ENCODE results near the gene KRTAP4-8.
"Not testable (repeated sequence)": the region's sequence is repeated elsewhere in the genome, so short reads cannot be mapped to it uniquely, and the experiment has no call there.

KRTAP4-8 gene

GRCh38 chr17:41065016-41065689 is 32.8 kb downstream of the KRTAP4-8 start:
- DNase-seq (ENCODE audit: low spot score), result not testable (repeated sequence)

DNA sequence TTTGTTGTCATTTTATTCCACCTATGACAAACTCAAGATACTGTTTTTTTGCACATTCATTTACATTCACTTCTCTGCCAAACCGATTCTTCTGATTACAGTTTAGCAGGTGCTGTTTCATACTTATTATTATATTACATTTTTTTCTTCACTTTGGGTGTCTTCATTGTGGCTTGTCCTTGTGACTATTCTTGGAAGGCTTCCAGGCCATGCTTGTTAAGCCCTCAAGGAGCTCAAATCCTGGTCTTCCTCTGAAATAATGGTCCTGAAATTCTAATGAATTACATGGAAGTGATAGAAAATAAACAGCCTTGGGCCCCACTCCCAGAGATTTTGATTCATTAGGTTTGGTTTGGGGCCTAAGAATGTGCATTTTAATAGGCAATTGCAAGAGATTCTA is 33.6 kb downstream of the KRTAP4-8 start:
- DNase-seq (ENCODE audit: low spot score), result no peak

- DNase-seq (ENCODE audit: low spot score), result no peak
These were observed 34.5 kb downstream of the KRTAP4-8 start for GRCh38 chr17:41063449-41063848.

DNA sequence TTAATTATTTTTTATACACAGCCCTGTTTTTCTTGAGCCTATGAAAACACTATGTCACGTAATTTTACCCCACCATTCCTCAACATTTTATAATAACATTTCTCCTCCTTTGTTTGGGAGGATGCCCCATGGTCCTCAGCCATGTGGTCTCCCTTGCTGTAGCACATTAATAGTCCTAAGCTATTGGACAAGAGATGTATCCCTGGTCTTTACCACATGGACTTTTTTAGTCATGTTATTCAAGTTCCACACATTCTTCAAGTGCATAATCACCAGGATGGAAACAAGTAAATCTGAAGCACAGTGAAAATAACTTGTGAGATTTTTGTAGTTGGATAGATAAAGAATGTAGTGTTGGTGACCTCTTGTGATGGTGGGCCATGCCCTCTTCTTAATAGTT is 36.0 kb downstream of the KRTAP4-8 start:
- DNase-seq (ENCODE audit: low spot score), result no peak

DNA sequence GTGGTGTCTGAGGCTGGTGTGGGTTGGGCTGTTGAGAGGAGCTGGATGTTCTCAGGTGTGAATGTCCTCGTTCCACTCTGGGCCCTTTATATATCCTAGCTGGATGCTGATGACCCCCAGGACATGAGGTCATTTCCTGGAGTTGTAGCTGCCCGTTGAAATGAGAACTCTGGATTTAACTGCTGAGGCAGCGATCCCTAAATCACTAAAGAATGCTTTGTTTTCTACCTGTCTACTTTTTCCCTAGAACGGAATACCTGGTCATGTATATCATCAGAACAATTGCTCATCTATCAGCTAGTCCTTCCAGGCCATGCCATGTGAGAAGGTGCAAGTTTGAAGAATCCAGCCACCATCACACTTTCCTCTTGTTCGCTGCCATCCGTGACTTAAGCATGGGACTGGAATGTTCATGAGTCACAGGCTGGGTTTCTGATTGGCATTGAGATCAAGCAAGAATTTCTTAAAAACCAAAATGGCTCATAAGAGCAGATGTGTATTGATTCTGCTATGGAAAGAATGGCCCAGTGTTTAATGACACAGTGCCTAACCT is 37.8 kb downstream of the KRTAP4-8 start, which contains the start of gene KRTAP2-3:
Gene KRTAP2-3, minus strand, starts transcription at position 63 of the 553 bp plus-strand sequence. CDS start 64 bp downstream, outside the sequence.
- no peak for DNase-seq (ENCODE audit: low spot score)

DNA sequence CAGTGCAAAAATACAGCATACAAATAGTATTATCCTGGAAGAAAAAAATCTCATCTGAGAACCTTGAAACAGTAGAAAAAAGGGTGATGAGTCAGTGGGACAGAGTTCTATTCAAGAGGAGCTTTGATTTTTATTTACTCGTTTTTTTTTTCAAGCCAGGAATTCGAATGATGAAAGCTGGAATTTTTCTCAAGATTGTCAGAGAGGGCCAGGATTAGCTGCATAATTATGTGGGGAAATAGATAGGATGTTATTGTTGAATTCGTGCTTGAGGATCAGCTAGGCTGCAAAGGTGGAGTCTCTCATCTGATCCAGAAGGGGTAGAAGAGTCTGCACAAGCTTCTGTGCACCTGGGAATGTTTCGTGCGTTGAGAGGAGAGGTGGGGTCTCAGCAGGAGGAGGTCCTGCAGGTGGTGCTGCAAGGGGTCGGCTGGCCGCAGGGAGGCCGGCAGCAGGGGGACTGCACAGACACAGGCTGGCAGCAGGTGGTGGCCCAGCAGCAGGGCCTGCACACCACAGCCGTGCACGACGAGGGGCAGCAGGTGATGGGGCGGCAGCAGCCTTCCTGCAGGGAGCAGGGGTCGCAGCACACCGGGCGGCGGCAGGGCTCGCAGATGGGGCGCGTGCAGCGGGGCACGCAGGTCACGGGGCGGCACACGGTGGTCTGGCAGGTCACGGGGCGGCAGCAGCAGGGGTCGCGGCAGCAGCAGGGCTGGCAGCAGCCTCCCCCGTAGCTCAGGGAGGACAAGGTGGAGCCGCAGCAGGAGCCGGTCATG is 38.5 kb downstream of the KRTAP4-8 start:
- DNase-seq (ENCODE audit: low spot score), result not testable (repeated sequence)

DNA sequence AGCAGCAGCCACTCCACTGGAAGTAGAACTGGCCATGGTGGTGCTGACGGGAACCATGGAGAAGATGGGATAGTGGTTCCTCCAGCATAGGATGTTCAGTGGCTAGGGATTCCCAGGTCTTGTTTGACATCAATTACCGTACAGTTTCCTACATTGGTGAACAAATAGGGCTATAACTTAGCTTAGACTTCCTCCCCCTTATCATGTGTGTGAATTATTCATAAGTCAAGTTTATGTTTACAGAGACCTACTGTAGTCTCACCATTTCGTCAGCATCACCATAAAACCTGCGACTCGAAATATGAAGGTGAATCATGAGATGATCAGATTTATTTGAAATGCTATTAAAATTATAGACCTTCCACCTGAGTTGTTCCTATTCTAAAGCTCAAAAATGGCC is 39.2 kb downstream of the KRTAP4-8 start:
- DNase-seq (ENCODE audit: low spot score), result no peak

DNA sequence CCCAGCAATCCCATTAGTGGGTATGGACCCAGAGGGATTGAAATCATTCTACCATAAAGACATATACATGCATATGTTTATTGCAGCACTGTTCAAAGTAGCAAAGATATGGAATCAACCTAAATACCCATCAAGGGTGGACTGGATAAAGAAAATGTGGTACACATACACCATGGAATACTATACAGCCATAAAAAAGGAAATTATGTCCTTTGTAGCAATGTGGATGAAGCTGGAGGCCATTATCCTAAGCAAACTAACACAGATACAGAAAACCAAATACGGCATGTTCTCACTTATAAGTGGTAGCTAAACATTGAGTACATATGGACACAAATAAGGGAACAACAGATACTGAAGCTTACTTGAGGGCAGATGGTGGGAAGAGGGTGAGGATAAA is 40.4 kb downstream of the KRTAP4-8 start:
- no peak for DNase-seq (ENCODE audit: low spot score)

DNA sequence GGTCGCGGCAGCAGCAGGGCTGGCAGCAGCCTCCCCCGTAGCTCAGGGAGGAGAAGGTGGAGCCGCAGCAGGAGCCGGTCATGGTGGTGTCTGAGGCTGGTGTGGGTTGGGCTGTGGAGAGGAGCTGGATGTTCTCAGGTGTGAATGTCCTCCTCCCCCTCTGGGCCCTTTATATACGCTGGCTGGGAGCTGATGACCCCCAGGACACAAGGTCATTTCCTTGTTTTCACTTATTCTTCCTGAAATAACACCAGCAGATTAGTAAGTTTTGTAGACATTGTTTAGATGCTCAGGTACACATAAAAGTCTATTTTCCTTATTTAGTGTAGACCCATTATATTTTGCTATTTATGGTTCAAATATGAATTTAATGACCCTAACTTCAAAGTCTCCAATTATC is 42.8 kb downstream of the KRTAP4-8 start, which contains the start of gene KRTAP2-2:
Gene KRTAP2-2, minus strand, starts transcription at position 101 of the 400 bp plus-strand sequence. Its CDS starts 19 bp downstream, at position 82.
- DNase-seq (ENCODE audit: low spot score), result not testable (repeated sequence)

GRCh38 chr17:41054556-41054955 is 43.4 kb downstream of the KRTAP4-8 start:
- not testable (repeated sequence) for DNase-seq (ENCODE audit: low spot score)

DNA sequence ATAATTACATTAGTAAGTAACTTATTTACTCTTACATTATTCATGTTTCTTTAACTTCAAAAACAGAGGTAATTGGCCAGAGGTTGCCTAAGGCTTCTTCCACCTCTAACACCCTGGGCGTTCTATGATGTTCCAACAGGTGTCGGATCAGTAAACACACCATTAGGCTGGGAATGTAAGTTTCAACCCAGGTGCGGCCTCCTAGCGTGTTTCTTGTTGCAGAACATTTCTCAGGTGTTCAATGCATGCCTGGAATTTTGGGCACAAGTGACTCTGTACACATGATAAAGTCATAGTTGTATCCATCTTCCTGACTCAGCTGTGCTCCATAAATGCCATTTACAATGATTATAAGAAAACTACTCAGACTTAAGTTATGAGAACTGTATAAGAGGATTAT is 43.9 kb downstream of the KRTAP4-8 start:
- no peak for DNase-seq (ENCODE audit: low spot score)

GRCh38 chr17:41052566-41052965 is 45.4 kb downstream of the KRTAP4-8 start:
- DNase-seq (ENCODE audit: low spot score), result no peak

DNA sequence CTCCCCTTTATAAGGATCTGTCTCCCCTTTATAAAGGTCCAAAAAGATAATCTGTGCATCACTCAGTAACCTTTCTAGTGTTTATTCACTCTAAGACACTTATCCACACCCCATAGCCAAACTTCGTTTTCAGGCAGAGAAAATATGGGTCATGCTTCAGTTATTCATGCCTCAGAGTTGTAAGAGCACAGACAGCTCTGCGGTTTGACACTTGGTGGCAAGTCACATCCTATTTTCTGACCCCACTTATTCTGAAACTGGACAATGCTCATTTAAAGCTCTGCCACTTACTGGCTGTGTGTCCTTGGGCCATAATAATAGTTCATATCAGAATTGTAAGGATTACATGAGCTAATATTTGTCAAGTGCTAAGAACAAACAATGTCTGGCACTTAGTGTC is 48.8 kb downstream of the KRTAP4-8 start:
- no peak for DNase-seq (ENCODE audit: low spot score)

GRCh38 chr17:41048441-41048840 is 49.5 kb downstream of the KRTAP4-8 start:
- DNase-seq (ENCODE audit: low spot score), result no peak
